HL-60/S4 (cell line): Measurements from ENCODE around the gene CTBP1.
"Not testable (repeated sequence)": the region's sequence is repeated elsewhere in the genome, so short reads cannot be mapped to it uniquely, and the experiment has no call there.

ENCODE experiments used
- in situ Hi-C: fragments of 300-500 bp; cut with MboI; formaldehyde crosslinking; loops from 2 replicates; pipeline ENCODE4 v1.14.3; 2022; ENCODE audit warnings: low sequenced_read_pairs

CTBP1 gene

DNA sequence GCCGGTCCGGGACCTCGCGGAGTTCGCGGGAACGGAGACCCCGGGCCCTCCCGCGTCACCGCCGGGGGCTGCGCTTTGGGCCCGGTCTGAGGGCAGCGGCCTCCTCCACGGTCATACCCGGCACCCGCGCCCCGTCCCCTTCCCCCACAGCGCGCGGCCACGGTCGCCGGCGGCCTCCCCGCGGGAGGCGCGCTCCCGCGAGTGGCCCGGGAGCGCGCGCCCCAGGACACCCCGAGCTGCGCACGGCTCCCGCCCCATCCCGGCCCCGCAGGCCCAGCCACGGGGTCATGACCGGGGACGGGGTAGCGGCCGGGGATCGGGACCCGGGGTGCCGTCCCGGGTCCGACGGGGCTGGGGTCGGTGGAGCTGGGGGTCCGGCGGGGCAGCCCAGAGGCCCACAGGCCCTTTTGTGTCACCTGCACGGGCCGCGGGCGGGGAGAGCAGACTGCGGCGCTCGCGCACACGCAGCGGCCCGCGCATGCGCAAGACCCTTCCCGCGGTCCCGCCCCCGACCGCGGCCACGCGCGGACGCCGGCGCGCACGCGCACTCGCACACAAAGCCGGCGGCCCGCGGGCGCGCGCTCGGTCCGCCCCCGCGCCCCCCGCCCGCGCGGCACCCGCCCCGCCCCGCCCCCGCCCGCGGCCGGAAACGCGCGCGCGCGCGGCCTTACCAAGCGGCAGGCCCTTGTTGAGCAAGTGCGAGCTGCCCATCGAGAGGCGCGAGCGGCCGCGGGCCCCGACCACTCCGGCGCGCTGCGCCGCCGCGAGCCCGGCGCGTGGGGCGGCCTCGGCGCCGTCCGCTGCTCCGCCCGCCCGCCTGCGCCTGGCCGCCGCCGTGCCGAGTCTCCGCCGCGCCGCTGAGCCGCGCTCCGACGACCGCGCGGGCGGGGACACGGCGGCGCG is at the start of gene CTBP1:
TSS of gene CTBP1 (minus strand) at position 886 of the 903 bp plus-strand sequence. CDS start 7,799 bp downstream, outside the sequence.
- in situ Hi-C loops: no loop called here

DNA sequence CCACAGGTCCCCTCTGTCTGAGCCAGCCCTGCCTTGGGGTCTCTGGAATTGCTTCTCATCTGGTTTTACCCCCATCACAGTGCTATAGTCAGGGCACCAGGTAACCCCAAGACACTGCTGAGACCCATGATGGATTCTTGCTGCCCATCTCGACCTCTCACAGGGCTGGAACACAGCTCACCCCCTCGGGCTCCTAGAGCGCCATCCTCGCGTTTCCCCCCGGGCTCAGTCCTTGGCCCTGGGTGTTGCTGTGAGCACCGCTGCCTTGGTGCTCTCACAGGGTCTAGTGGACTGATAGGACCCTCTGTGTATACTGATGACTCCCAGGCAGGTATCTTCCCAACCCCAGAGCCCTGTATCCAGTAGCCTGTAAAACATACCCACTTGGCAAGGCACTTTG is 49.5 kb upstream of the CTBP1 start:
- in situ Hi-C loops: no loop called here

DNA sequence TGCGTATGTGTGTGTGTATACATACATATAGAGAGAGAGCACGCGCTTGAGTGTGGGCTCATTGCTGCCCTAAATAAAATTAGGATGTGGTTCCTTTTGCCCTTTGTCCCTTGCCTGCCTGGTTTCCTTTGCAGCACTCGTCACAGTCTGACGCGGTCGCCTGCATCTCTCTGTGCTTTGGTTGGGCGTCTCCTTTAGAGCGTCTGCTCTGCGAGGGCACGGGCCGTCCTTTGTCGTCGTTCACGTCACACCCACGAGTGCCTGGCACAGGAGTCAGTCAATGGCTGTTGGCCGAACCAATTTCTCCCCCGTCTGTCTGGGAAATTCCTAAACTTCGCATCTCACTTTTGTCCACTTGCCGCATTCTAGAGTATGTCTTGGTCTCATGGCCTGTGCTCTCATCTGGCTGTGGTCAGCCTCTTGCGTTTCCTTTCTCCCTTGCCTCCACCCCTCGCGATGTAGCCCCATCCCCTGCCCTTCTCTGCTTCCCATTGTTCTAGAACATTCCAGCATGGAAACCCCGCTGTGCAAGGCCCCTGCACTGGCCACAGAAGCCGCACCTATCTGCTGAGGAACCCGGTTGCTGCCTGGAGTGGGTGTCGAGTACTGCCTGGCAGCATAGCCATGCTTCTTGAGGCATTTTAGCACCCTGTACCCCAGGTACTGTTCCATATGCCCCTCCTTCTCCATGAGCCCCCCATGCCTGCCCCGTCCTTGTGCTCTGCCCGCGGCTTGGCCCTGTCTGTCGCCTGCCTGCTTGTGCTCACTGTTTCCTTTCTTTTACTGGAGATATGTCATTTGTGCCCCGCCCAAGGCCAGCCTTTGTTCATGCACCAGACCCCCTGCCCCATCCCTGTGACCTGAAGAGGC is 48.8 kb upstream of the CTBP1 start:
- in situ Hi-C loops: no loop called here

DNA sequence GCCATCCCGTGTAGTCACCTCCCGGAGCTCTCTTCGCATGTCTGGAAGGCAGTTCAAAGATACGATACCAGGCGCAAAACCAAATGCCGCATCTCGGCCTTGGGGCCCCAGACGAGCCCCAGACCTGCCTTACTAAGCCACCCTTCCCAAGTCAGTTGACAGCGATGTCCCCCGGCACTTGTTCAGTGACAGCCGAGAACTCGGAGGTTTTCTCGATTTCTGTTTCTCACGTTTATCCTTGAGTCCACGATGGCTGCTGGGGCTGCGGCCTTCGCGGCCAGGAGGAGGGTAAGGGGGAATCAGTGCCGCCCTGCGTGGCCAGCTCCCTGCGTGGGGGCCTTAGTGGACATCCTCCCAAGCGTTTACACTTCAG is 48.1 kb upstream of the CTBP1 start:
- in situ Hi-C loops: no loop called here

DNA sequence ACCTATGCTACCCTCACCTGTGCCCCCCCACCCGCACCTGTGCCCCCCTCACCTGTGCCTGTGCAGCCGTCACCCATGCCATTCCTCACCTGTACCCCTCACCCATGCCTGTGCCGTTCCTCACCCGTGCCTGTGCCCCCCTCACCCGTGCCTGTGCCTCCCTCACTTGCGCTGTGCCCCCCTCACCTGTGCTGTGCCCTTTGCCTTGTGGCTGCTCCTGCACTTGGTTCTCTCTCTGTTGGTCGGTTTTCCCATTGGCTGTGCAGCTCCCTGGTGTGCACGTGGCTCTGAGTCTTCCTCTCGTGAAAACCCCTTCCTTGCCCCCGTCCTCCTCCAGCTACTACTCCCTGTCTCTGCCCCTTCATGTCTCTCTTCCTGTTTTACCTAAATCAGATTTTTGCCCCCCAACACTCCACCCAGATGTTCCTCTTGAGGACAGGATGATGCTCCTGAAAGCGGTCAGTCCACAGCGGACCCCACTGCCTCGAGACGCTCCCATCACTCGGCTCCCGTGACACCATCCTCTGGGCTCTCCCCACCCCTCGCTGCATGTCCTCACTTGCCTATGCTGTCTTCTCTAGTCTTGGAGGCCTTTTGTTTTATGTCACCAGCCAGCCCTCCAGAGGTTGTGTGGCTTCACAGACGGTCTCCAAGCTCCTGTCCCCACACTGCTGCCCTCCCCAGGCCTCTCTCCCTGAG is 47.5 kb upstream of the CTBP1 start:
- in situ Hi-C loops: no loop called here

DNA sequence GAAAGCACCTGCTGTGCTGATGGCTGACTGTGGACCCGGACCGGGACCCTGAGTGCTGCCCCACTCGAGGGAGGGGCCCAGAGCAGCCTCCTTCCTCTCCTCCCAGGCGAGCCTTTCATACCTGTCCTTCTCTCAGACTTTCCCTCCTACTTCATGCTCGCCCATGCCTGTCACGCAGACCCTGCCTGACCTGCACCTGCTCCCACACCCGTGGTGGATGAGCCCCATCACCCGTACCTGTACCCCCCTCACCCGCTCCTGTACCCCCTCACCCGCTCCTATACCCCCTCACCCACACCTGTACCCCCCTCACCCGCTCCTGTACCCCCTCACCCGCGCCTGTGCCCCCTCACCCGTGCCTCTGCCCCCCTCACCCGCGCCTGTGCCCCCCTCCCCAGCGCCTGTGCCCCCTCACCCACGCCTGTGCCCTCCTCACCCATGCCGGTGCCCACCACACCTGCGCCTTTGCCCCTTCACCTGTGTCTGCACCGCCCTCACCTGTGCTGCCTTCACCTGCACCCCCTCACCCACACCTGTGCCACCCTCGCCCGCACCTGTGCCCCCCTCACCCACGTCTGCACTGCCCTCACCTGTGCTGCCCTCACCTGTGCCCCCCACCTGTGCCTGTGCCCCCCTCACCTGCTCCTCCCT is 46.6 kb upstream of the CTBP1 start:
- in situ Hi-C loops: no loop called here

DNA sequence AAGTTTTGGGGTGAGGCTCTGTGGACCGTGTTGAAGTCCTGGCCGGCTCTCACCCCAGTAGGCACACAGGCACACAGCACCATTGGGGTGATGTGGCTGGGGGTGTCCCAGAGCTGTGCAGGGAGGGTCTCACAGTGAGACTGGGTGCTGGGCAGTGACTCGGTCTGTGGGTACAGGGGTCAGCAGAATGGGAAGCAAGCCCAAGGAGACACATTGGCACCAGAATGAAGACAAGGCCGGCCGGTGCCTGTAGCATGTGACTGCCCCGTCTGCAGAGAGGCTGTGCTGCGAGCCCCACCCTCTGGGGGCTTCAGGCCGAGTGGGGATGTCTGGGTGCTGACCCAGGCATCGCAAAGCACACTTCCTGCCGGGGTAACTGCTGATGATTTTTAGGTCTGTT is 46.0 kb upstream of the CTBP1 start:
- in situ Hi-C loops: no loop called here

DNA sequence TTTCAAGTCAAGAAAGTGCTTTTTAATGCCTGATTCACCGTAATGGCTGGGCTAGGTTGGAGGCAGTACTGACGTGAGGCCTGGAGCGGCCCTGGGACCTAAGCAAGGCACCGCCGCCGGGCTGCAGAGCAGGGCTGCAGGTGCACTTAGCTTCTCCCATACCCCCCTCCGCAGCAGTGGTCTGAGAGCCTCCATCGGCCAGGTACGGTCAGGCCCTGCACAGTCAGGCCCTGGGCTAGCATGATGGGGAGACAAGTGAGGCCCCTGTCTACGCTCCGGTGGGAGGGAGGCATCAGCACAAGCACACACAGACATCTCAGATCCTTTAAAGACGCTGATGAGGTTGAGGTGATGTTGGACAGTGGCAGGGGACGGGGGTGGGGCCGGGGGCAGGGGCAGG is 45.5 kb upstream of the CTBP1 start:
- in situ Hi-C loops: no loop called here

DNA sequence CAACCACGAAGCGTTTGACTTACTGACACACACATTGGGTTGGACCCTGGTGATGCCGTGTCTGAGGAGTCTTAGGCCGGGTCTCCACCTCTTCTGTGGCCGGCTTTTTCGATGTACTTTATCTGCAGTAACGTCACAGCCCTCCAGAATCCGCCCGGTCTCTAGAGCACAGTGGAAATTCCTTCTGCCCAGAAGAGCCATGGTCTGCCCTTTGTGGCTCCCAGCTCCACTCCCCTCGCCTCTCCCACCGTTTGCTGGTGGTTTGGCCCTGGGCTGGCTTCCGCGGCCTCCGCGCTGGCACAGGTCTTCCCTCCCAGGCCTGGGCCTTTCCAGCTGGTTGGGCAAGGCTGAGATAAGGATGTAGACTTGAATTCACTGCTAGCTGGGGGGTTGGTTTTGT is 45.1 kb upstream of the CTBP1 start:
- in situ Hi-C loops: no loop called here

DNA sequence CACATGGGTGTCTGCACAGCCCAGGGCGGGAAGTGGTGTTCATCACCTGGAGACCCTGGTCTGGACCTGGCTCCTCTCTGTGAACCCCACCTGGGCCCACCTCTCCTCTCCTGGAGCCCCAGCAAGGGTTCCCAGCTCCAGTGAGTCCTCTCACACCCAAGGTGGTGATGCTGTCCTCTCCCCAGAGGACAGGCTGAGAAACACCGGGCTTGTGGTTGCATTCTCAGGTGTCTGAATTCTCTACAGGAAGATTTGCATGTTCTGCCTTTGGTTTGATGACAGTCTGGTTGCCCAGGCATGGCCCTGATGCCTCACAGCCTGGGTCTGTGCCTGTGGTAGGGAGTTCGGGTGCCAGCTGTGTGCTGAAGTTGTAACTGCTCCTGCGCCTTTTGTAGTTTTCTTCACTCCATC is 44.6 kb upstream of the CTBP1 start:
- in situ Hi-C loops: no loop called here

DNA sequence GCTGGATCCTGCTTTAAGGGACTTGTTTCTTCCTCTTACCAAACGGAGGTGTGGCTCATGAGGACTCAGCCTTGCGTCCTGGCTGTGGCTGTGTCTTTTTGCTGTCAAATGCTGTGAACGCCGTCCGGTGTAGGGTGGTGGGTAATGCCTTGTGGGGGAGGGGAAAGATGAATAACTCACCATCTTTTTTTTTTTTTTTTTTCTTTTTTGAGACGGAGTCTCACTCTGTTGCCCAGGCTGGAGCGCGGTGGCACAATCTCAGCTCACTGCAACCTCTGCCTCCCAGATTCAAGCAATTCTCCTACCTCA is 43.7 kb upstream of the CTBP1 start:
- in situ Hi-C loops: not testable (repeated sequence)

DNA sequence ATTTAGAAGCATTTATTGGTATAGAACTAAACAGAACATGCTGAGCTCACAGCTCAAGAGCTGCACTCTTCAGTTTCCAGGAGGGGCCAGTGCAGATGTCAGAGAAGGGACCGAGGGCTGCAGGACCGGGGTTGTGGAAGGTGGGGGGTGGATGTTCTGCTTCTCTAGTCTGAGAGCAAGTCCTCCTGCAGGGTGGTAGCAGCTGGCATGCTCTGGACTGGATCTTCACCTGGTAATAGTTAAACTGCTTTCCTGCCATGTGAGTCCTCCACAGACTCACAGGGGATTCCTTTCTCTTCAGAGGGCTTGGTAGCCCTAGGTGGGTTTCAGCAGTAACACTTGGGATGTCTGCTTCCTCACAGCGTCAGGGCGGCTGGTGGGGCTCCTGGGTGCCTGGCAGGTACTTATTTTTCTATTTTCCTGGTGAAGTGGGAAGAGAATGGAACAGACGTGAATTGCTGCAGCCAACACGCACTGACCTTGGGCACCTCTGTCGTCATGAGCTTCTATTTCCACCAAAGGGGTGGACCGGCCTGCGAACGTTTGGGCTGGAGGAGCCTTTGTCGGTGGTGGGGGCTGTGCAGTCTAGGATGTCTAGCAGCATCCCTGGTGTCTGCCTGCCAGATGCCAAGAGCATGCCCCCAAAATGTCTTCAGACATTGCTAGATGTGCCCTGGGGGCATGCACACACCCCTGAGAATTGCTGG is 43.2 kb upstream of the CTBP1 start:
- in situ Hi-C loops: no loop called here

DNA sequence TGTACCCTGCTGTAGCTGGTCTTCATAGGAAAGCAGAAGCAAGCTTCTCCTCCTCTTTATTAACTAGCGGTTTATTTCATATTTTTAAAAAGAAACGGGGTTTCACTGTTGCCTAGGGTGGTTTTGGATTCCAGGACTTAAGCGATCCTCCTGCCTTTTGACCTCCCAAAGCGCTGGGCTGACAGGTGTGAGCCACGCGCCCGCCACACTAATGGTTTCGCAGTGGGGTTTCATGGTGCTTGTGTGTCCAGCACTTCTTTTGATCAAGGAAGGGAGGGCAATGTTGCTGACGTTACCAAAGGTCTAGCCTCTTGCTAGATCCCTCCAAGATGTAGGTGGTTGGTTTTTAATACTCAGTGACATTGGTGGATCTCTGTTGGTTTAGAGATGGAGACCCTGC is 42.2 kb upstream of the CTBP1 start:
- in situ Hi-C loops: no loop called here

DNA sequence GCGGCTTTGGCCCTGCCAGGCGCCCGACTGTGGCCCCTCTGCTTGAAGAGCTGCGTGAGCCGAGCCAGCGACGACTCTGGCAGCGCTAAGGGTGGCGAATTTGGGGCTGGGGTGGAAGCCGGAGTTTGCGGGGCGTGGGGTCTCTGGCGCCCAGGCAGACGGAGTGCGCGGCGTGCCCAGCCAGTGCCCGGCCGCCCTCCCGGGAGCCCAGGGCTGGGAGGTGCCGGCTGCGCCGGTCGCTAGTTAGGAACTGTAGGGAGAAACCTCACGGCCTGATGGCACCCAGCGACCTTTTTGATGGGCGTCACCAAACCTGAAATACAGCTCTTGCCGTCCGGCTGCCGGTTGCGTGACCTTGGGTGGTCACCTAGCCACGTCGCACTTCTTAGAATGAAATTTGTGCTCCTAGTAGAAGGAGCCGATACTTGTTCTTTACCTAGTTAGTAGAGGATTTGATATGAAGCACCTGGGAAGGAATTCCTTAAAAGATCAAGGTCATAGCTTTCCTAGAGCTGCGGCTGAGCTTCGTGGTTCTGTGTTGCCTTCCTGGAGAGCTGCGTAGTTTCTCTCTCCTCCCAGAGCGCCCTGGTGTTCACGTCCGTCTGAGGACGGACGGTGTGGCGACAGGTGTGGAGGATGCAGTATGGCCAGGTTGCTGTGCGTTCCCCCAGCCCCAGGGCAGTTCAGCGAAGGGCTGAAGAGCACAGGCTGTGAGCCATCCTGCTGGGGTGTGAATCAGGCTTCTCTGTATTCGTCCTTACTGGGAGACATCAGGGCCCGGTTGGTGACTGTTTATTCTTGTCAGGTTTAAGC is 41.4 kb upstream of the CTBP1 start:
- in situ Hi-C loops: no loop called here

DNA sequence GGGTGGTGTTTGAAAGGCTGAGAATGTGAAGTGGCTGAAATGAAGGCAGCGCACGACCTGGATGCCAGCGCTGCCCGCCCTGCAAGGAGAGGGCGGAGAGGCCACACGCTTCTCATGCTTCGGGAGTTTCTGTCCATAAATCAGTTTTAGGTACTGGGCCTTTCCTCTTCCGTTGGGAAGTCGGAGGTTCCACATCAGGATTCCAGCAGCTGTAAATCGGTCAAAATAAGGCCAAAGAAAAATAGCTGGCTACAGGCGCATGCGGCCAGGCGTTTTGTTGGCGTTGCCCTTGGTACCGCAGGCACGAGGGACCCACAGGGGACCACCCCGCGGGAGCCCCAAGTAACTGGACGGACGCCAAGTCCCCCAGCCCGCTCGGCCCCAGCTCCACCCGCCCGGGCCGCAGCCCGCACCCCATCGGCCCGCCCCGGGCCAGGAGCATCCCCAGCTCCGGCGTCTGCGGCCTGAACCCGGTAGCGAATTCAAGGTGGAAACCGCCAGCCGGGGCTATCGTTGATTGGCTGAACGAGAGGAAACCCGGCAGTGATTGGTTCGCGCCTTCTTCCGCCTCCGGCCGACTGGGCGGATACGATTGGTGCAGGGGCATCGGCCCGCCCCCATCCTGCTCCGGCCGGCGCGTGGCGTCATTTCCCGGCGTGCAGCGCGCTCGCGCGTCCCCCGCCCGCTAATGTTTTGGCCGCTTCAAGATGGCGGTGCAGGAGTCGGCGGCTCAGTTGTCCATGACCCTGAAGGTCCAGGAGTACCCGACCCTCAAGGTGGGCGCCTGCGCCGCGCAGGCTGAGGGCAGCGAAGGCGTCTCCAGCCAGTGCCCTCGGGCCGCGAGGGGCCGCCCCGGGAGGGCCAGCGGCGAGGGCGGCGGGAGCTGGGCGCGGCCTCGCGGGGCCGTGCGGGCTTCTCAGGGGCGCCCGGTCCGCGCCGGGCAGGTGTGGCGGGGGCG is 40.6 kb upstream of the CTBP1 start, which contains the start of gene MAEA:
TSS of gene MAEA (plus strand) at position 685 of the 958 bp plus-strand sequence. CDS start at position 708, 23 bp downstream.
- in situ Hi-C loops: no loop called here

DNA sequence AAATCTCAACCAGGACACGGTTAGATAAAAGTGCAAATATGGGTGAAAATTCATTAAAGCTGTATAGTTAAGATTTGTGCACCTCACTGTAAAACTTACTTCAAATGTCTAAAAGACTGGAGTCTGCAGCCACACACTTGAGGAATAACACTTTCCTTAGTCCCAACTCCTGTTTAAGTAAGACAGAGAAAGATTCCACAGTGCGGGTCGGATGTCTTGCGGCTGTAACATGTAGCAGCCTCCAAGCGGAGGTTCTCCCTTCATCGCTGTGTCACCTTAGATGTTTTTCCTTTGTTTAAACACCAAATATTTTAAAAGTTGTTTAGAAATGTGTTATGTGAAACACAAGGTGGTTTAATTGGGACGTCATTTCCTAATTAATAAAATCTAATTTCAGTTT is 39.9 kb upstream of the CTBP1 start:
- in situ Hi-C loops: no loop called here

DNA sequence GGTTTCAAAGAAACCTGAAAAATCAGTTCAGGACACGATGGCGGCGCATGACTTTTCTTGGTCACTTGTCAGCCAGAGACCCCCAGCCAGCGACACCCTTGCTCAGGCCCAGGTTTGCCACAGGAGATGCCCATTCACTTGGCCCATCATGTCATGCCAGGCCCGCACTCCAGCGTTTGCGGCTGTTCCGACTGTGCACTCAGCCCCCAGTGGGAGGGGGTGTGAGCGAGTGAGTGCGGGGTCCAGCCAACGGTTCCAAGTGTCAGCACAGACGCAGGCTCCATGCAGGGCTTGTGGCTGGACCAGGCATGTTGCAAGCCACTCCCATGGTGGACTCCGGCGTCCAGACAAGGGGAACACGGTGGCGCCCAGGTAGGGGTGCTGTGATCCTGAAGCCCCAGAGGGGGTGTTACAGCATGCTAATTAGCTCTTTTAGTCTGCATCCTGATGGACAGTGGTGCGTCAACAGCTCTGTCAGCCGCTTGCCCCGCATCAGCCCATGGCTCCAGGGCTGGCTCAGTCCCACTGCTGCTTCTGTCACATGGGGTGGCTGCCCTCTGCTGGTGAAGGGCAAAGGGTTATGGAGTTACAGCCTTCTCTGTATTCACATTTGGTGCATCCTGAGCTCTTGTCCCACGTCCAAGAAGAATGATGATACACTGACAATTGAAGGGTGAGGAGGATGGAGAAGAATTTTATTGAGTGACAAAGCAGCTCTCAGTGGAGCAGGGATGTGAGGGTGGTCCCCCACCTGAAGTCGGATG is 37.0 kb upstream of the CTBP1 start:
- in situ Hi-C loops: no loop called here
